ENCODE measurements around the gene FOXL3. TPM values are rescaled to one million over a fixed set of nuclear protein-coding genes. Genes with fewer than 3 reads are reported as not detected.
"Not testable (repeated sequence)": the region's sequence is repeated elsewhere in the genome, so short reads cannot be mapped to it uniquely, and the experiment has no call there.

FOXL3 gene
- total RNA-seq, 1 donor from 2014 or later, result not detected

DNA sequence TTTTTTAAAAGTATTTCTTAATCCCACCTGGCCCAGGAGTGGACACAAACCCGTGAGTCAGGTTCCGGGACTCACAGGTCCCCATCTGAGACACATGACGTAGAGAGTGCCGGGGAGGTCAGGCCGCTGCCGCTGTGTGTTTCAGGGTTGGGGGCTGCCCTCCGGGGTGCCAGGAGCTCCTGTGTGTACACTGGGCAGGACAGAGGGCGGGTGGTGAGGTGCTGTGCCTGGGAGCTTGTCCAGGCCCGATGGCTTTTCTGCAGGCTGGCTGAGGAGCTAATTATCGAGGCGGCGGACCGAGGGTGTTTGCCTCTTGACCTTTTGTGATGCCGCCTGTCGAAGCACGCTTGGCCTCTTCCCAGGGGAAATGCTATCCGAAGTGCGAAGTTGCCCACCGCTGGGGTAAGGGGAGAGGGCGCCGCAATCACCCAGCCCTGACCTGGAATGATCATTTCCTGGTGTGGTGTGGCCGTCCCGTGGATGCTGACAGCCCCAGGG lies 42.1 kb downstream of the FOXL3 start:
- no peak overlapping the region for H3K4me3 ChIP-seq
- peaks cover 20% of the 10 kb centered on the region for H3K4me1 ChIP-seq
- no peaks in the 10 kb centered on the region for H3K9me3 ChIP-seq
- no peak overlapping the region for H3K27ac ChIP-seq
- no peaks in the 10 kb centered on the region for H3K36me3 ChIP-seq
- TF ChIP-seq, protein P1, sequence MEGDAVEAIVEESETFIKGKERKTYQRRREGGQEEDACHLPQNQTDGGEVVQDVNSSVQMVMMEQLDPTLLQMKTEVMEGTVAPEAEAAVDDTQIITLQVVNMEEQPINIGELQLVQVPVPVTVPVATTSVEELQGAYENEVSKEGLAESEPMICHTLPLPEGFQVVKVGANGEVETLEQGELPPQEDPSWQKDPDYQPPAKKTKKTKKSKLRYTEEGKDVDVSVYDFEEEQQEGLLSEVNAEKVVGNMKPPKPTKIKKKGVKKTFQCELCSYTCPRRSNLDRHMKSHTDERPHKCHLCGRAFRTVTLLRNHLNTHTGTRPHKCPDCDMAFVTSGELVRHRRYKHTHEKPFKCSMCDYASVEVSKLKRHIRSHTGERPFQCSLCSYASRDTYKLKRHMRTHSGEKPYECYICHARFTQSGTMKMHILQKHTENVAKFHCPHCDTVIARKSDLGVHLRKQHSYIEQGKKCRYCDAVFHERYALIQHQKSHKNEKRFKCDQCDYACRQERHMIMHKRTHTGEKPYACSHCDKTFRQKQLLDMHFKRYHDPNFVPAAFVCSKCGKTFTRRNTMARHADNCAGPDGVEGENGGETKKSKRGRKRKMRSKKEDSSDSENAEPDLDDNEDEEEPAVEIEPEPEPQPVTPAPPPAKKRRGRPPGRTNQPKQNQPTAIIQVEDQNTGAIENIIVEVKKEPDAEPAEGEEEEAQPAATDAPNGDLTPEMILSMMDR (IDR thresholded peaks at IDR 0.05), result no peak
- DNase-seq (no peak), ATAC-seq (peak; percentile 30)
- H3K27me3 ChIP-seq, result no peaks in the 10 kb centered on the region
- intact Hi-C loops (cut with DNase I), result loop anchor here (5.0 kb wide), 1 partner anchor 185 kb away; the partner anchor contains the start of gene PDGFA

DNA sequence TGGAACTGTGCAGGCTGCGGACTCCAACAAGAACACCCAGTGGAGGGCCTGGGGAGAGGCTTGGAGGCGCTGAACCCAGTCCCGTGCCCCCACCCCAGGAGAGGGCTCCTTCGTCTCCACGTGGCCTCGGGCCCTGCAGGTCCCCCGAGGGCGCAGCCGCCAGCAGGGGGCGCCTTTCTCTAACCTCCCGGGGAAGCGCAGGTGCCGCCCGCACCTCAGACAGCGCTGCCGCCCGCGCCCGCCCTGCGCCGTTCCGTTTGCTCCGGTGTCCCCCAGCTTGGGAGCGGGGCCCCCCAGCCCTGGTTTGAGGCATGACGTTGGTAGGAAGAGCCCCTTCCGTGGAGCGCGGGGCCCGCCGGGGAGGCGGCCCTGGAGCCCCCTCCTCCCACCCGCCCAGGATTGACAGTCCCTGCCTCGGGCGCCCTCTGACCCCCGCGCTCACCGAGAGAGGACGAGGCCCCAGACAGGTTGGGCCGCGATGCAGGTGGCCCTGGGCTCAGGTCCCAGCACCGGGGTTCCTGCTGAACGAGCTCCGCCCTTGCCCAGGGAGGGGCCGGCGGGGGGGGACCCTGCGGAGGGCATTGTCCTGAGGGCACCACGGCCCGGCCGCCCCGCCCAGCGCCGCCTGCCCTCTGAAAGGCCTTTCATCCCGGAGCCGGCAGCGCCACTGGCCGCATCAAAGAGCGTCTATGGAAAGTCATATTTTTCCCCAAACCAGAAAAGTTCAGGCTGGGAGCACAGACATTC lies 42.8 kb downstream of the FOXL3 start:
- peak overlapping the region; percentile 46 for H3K4me3 ChIP-seq
- DNase-seq, result peak; percentile 94
- intact Hi-C loops (cut with DNase I), result loop anchor here (5.0 kb wide), 1 partner anchor 184 kb away; the partner anchor contains the start of gene PDGFA
- ATAC-seq, result peak; percentile 92
- TF ChIP-seq, protein P1 (IDR thresholded peaks at IDR 0.05), result peak; percentile 91
- peak overlapping the region; percentile 70 for H3K27ac ChIP-seq
- H3K4me1 ChIP-seq, result peaks cover 15% of the 10 kb centered on the region
- no peaks in the 10 kb centered on the region for H3K9me3 ChIP-seq
- H3K36me3 ChIP-seq, result no peaks in the 10 kb centered on the region
- H3K27me3 ChIP-seq, result no peaks in the 10 kb centered on the region

DNA sequence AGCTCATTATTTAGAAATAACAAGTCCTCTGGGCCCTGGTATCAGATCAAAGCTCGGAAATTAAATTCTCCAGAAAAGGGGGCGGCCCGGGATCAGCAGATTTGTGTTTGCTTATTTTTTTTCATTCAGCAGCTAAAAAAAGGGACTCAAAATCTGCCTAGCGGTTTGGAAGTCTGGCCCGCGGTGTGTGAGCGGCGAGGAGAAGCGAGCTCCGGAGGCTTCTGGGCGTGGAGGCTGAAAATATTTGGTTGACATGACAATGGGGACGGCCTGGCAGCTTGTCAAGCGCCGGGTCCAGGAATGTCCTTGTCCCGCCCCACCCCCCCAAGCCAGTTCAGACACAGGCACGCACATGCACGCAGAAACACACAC lies 43.4 kb downstream of the FOXL3 start:
- intact Hi-C loops (cut with DNase I), result loop anchor here (5.0 kb wide), 1 partner anchor 184 kb away; the partner anchor contains the start of gene PDGFA
- DNase-seq, result no peak
- ATAC-seq, result peak; percentile 48

DNA sequence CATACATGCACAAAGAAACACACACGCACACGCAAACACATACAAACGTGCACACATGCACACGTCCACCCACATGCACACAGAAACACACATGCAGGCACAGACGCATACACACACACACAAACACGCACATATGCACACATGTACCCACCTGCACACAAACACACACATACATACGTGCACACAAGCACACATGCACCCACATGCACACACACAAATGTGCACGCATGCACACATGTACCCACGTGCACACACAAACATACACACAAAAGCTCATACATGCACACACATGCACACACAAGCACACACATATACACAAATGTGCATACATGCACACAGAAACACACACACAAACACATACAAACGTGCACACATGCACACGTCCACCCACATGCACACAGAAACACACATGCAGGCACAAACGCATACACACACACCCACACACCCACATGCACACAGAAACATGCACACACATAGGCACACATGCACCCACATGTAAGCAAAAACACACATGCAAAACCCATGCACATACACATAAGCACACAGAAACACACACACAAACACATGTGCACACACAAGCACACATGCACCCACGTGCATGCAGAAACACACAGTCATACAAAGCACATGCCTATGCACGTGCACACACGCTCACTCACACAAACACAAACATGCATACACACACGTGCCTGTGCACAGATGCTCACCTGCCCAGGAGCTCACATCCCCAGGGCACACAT lies 44.8 kb downstream of the FOXL3 start:
- TF ChIP-seq, protein P1 (IDR thresholded peaks at IDR 0.05), result no peak
- Histone ChIP-seq H3K36me3 (no peaks in the 10 kb centered on the region), H3K9me3 (no peaks in the 10 kb centered on the region), H3K4me3 (no peak overlapping the region), H3K27me3 (no peaks in the 10 kb centered on the region), H3K27ac (no peak overlapping the region), H3K4me1 (peaks cover 15% of the 10 kb centered on the region)
- DNase-seq (no peak), ATAC-seq (no peak)
- intact Hi-C loops (cut with DNase I), result loop anchor here (5.0 kb wide), 1 partner anchor 183 kb away; the partner anchor contains the start of gene PDGFA

More for the DNA sequence above, 43.4 kb downstream of the FOXL3 start:
- Histone ChIP-seq H3K9me3 (no peaks in the 10 kb centered on the region), H3K27ac (peak overlapping the region; percentile 70), H3K4me3 (peak overlapping the region; percentile 46), H3K4me1 (peaks cover 15% of the 10 kb centered on the region), H3K27me3 (no peaks in the 10 kb centered on the region), H3K36me3 (no peaks in the 10 kb centered on the region)
- TF ChIP-seq, protein P1 (IDR thresholded peaks at IDR 0.05), result no peak

DNA sequence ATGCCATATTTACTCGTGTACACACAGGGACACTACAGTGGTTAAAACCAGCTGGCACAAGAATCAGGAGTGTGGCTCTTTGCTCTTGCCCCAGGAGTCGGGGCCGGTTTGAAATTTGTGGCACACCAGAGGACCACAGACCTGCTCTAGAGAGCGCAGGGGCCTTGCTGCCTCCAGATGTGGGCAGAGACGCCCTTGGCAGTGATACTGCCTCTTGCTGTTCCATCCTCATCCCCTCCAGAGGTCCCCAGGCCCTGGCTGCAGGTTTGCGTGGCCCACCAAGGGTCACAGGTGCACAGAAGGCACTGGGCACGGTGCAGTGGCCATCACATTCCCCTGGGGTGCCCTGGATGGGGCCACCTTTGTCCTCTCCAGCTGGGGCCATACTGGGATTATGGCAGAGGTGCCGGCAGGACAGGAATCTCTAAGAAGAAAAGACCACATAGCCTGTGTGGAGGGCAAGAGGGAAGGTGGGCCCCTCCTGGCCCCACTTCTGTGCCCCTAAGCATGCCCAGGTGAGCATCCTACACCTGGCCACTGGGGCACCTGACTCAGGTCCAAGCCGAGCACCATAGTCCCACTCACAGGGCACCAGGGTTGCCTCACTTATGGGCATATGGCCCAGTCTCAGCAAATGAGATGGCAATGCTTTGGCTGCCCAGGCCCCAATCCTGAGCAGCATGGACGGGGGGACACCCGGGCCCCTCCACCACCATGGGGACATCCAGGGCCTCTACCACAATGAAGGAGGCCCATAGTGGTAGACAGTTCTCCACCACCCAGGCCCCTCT lies 45.6 kb downstream of the FOXL3 start:
- TF ChIP-seq, protein P1 (IDR thresholded peaks at IDR 0.05), result no peak

DNA sequence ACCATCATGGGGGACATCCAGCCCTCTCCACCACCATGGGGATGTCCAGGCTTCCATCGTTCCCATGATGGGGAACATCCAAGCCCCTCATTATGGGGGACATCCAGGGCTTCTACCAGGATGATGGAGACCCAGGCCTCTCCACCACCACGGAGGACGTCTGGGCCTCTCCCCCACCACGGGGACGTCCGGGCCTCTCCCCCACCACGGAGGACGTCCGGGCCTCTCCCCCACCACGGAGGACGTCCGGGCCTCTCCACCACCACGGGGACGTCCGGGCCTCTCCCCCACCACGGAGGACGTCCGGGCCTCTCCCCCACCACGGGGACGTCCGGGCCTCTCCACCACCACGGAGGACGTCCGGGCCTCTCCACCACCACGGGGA lies 46.2 kb downstream of the FOXL3 start:
- DNase-seq; ATAC-seq; H3K27ac ChIP-seq; H3K27me3 ChIP-seq; H3K36me3 ChIP-seq; H3K9me3 ChIP-seq; H3K4me3 ChIP-seq; intact Hi-C loops (cut with DNase I): not testable (repeated sequence)
- peaks cover 15% of the 10 kb centered on the region for H3K4me1 ChIP-seq

More for the DNA sequence above, 45.6 kb downstream of the FOXL3 start:
- no peak overlapping the region for H3K27ac ChIP-seq
- intact Hi-C loops (cut with DNase I), result no loop called here
- H3K4me3 ChIP-seq, result no peak overlapping the region
- no peak for DNase-seq
- H3K36me3 ChIP-seq, result no peaks in the 10 kb centered on the region
- peaks cover 15% of the 10 kb centered on the region for H3K4me1 ChIP-seq
- no peaks in the 10 kb centered on the region for H3K27me3 ChIP-seq
- no peak for ATAC-seq
- no peaks in the 10 kb centered on the region for H3K9me3 ChIP-seq
